WTC11 (cell line): ENCODE results near the gene GPR50. TPM values are rescaled to one million over a fixed set of nuclear protein-coding genes. Genes with fewer than 3 reads are reported as not detected.

Experiments
- ATAC-seq: fragments of 200-7000 bp; cut with Tn5 transposase; 2 replicates; pipeline ENCODE4 v1.10.0; 2021; ENCODE audit warnings: mild to moderate bottlenecking, moderate library complexity
- CTCF ChIA-PET: fragments of 300-600 bp; sonication (Branson Sonifier 250); formaldehyde crosslinking; loops from one replicate; lab custom pipeline; 2021; ENCODE audit warnings: antibody characterized with exemption; lab: Charles Lee
- POLR2A ChIA-PET: fragments of 350-600 bp; sonication (Branson Sonifier 250); formaldehyde crosslinking; loops from one replicate; lab custom pipeline; 2021; ENCODE audit warnings: antibody characterized with exemption; lab: Charles Lee
- DNase-seq: peaks from one replicate; pipeline ENCODE4 v3.0.0; 2021; ENCODE audit warnings: low spot score
- H3K27ac Mint-ChIP-seq: 2 replicates; pipeline ENCODE4 v1.8.0; 2021; ENCODE audit warnings: mixed read lengths
- H3K27me3 Mint-ChIP-seq: 2 replicates; pipeline ENCODE4 v1.8.0; 2021; ENCODE audit warnings: low read depth, mild to moderate bottlenecking, moderate library complexity, mixed read lengths
- H3K36me3 Mint-ChIP-seq: 2 replicates; pipeline ENCODE4 v1.8.0; 2021; ENCODE audit warnings: mixed read lengths
- H3K4me1 Mint-ChIP-seq: 2 replicates; pipeline ENCODE4 v1.8.0; 2022; ENCODE audit warnings: mixed read lengths
- H3K4me3 Mint-ChIP-seq: 2 replicates; pipeline ENCODE4 v1.8.0; 2021; ENCODE audit warnings: mild to moderate bottlenecking, moderate library complexity, mixed read lengths
- H3K9me3 Mint-ChIP-seq: 2 replicates; pipeline ENCODE4 v1.8.0; 2021; ENCODE audit warnings: mixed read lengths
- ATF1 ChIP-seq: sonication (generic); formaldehyde crosslinking; IDR thresholded peaks from 2 replicates; pipeline ENCODE4 v1.8.1; 2023; ENCODE audit warnings: mild to moderate bottlenecking, moderate library complexity, missing genetic modification reagents
- CREB1 ChIP-seq: sonication (generic); formaldehyde crosslinking; IDR thresholded peaks from 2 replicates; pipeline ENCODE4 v1.8.0; 2023; ENCODE audit warnings: mild to moderate bottlenecking, missing genetic modification reagents
- FOXK1 ChIP-seq: sonication (generic); formaldehyde crosslinking; IDR thresholded peaks from 2 replicates; pipeline ENCODE4 v1.8.0; 2022; ENCODE audit warnings: mild to moderate bottlenecking, moderate library complexity, missing genetic modification reagents
- KAT7 ChIP-seq: sonication (generic); formaldehyde crosslinking; IDR thresholded peaks from 2 replicates; pipeline ENCODE4 v1.8.1; 2023; ENCODE audit warnings: missing genetic modification reagents, mild to moderate bottlenecking, borderline replicate concordance
- MXD4 ChIP-seq: fragments of 250-450 bp; sonication (Bioruptor Pico); IDR thresholded peaks from 2 replicates; pipeline ENCODE4 v1.8.0; 2021; ENCODE audit warnings: mild to moderate bottlenecking, moderate library complexity, borderline replicate concordance
- OVOL2 ChIP-seq: fragments of 250-450 bp; sonication (Bioruptor Pico); IDR thresholded peaks from 2 replicates; pipeline ENCODE4 v1.9.0; 2021; ENCODE audit warnings: mild to moderate bottlenecking, borderline replicate concordance
- RORB ChIP-seq: fragments of 250-450 bp; sonication (Bioruptor Pico); IDR thresholded peaks from 2 replicates; pipeline ENCODE4 v1.9.0; 2021; ENCODE audit warnings: mild to moderate bottlenecking
- SMAD4 ChIP-seq: sonication (generic); formaldehyde crosslinking; IDR thresholded peaks from 2 replicates; pipeline ENCODE4 v1.8.0; 2022; ENCODE audit warnings: mild to moderate bottlenecking, missing genetic modification reagents
- SOX15 ChIP-seq: fragments of 250-450 bp; sonication (Bioruptor Pico); IDR thresholded peaks from 2 replicates; pipeline ENCODE4 v1.9.0; 2021; ENCODE audit warnings: mild to moderate bottlenecking
- TEAD1 ChIP-seq: sonication (generic); formaldehyde crosslinking; IDR thresholded peaks from 2 replicates; pipeline ENCODE4 v1.8.0; 2022; ENCODE audit warnings: mild to moderate bottlenecking, missing genetic modification reagents
- ZNF232 ChIP-seq: sonication (generic); formaldehyde crosslinking; IDR thresholded peaks from 2 replicates; pipeline ENCODE4 v1.8.0; 2022; ENCODE audit warnings: mild to moderate bottlenecking, missing genetic modification reagents
- ZNF263 ChIP-seq: sonication (generic); formaldehyde crosslinking; IDR thresholded peaks from 2 replicates; pipeline ENCODE4 v1.8.1; 2022; ENCODE audit warnings: low read depth, mild to moderate bottlenecking, moderate library complexity, missing genetic modification reagents
- ZNF416 ChIP-seq: fragments of 250-450 bp; sonication (Bioruptor Pico); IDR thresholded peaks from 2 replicates; pipeline ENCODE4 v1.9.0; 2021; ENCODE audit warnings: mild to moderate bottlenecking, inconsistent platforms
- total RNA-seq: library from RNA; stranded (reverse); gene quantifications from 3 replicates; pipeline ENCODE4 v1.2.3, GENCODE V29; 2021
- TF ChIP-seq, protein P1 (sequence below): sonication (generic); formaldehyde crosslinking; IDR thresholded peaks from 2 replicates; pipeline ENCODE4 v1.8.1; 2023; ENCODE audit warnings: mild to moderate bottlenecking, missing genetic modification reagents, moderate library complexity
- TF ChIP-seq, protein P2 (sequence below): sonication (generic); formaldehyde crosslinking; IDR thresholded peaks from 2 replicates; pipeline ENCODE4 v1.8.0; 2022; ENCODE audit warnings: mild to moderate bottlenecking, missing genetic modification reagents
- TF ChIP-seq, protein P3 (sequence below): sonication (generic); formaldehyde crosslinking; IDR thresholded peaks from 2 replicates; pipeline ENCODE4 v1.8.1; 2022; ENCODE audit warnings: missing genetic modification reagents, borderline replicate concordance
- TF ChIP-seq, protein P4 (sequence below): fragments of 250-450 bp; sonication (Bioruptor Pico); conservative IDR thresholded peaks from 2 replicates; pipeline ENCODE4 v1.9.0; 2021; ENCODE audit warnings: mild to moderate bottlenecking
- TF ChIP-seq, protein P5 (sequence below): sonication (generic); formaldehyde crosslinking; conservative IDR thresholded peaks from 2 replicates; pipeline ENCODE4 v1.8.1; 2022; ENCODE audit warnings: mild to moderate bottlenecking, missing genetic modification reagents
- TF ChIP-seq, protein P6 (sequence below): sonication (generic); formaldehyde crosslinking; IDR thresholded peaks from 2 replicates; pipeline ENCODE4 v1.8.0; 2023; ENCODE audit warnings: mild to moderate bottlenecking, missing genetic modification reagents
- TF ChIP-seq, protein P7 (sequence below): fragments of 200-600 bp; IDR thresholded peaks from 2 replicates; pipeline ENCODE4 v1.8.0; 2022; ENCODE audit warnings: antibody characterized with exemption
- TF ChIP-seq, protein P8 (sequence below): sonication (generic); formaldehyde crosslinking; IDR thresholded peaks from 2 replicates; pipeline ENCODE4 v1.8.1; 2022; ENCODE audit warnings: low read depth, missing genetic modification reagents, borderline replicate concordance
- TF ChIP-seq, protein P9 (sequence below): fragments of 250-450 bp; sonication (Bioruptor Pico); IDR thresholded peaks from 2 replicates; pipeline ENCODE4 v1.9.0; 2021; ENCODE audit warnings: moderate library complexity, mild to moderate bottlenecking, inconsistent platforms, borderline replicate concordance

GPR50 gene
- total RNA-seq, 1 experiment from 2014 or later, result 12.0 TPM

DNA sequence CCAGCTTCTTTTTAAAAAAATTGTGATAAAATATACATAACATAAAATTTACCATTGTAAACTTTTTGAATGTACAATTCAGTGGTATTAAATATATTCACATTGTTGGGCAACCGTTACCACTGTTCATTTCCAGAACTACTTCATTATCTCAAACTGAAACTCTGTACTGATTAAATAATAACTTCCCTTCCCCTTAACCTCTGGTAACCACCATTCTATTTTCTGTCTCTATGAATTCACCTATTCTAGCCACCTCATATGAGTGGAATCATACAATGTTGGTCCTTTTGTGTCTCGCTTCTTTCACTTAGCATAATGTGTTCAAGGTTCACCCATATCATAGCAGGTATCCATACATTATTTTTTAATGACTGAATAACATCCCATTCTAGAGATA is 8.3 kb downstream of the GPR50 start (continued):
- TF ChIP-seq SOX15 (CRISPR knock-in tag) (no peak), RORB (CRISPR knock-in tag) (no peak), KAT7 (no peak), TEAD1 (CRISPR knock-in tag) (no peak), ZNF416 (CRISPR knock-in tag) (no peak), MXD4 (CRISPR knock-in tag) (no peak)
- TF ChIP-seq, protein P1, sequence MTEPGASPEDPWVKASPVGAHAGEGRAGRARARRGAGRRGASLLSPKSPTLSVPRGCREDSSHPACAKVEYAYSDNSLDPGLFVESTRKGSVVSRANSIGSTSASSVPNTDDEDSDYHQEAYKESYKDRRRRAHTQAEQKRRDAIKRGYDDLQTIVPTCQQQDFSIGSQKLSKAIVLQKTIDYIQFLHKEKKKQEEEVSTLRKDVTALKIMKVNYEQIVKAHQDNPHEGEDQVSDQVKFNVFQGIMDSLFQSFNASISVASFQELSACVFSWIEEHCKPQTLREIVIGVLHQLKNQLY (CRISPR knock-in tag), result no peak
- TF ChIP-seq, protein P2, sequence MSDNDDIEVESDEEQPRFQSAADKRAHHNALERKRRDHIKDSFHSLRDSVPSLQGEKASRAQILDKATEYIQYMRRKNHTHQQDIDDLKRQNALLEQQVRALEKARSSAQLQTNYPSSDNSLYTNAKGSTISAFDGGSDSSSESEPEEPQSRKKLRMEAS (CRISPR knock-in tag), result no peak

DNA sequence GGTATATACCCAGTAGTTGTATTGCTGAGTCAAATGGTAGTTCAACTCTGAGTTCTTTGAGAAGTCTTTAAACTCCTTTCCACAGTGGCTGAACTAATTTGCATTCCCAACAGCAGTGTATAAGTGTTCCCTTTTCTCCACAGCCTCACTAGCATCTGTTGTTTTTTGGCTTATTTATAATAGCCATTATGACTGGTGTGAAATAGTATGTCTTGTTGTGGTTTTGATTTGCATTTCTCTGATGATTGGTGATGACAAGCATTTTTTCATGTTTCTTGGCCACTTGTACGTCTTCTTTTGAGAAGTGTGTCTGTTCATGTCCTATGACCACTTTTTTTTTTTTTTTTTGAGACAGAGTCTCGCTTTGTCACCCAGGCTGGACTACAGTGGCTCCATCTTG is 30.5 kb downstream of the GPR50 start:
- ATAC-seq (no peak), DNase-seq (no peak)
- Mint-ChIP-seq H3K9me3 (peaks cover 10% of the 10 kb centered on the region; the same call in 1 of the 2 replicates), H3K4me3 (no peak overlapping the region), H3K27me3 (no peaks in the 10 kb centered on the region; the same call in 1 of the 2 replicates), H3K27ac (no peak overlapping the region), H3K4me1 (no peaks in the 10 kb centered on the region), H3K36me3 (no peaks in the 10 kb centered on the region)
- ChIA-PET CTCF (no interaction called here), POLR2A (no interaction called here)
- TF ChIP-seq, protein P3, sequence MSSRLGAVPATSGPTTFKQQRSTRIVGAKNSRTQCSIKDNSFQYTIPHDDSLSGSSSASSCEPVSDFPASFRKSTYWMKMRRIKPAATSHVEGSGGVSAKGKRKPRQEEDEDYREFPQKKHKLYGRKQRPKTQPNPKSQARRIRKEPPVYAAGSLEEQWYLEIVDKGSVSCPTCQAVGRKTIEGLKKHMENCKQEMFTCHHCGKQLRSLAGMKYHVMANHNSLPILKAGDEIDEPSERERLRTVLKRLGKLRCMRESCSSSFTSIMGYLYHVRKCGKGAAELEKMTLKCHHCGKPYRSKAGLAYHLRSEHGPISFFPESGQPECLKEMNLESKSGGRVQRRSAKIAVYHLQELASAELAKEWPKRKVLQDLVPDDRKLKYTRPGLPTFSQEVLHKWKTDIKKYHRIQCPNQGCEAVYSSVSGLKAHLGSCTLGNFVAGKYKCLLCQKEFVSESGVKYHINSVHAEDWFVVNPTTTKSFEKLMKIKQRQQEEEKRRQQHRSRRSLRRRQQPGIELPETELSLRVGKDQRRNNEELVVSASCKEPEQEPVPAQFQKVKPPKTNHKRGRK (CRISPR knock-in tag), result no peak
- TF ChIP-seq OVOL2 (no peak), ZNF232 (no peak), ZNF263 (CRISPR knock-in tag) (no peak), SMAD4 (CRISPR knock-in tag) (no peak), FOXK1 (CRISPR knock-in tag) (no peak), ATF1 (no peak), CREB1 (CRISPR knock-in tag) (no peak), TEAD1 (CRISPR knock-in tag) (no peak)
- TF ChIP-seq, protein P4, sequence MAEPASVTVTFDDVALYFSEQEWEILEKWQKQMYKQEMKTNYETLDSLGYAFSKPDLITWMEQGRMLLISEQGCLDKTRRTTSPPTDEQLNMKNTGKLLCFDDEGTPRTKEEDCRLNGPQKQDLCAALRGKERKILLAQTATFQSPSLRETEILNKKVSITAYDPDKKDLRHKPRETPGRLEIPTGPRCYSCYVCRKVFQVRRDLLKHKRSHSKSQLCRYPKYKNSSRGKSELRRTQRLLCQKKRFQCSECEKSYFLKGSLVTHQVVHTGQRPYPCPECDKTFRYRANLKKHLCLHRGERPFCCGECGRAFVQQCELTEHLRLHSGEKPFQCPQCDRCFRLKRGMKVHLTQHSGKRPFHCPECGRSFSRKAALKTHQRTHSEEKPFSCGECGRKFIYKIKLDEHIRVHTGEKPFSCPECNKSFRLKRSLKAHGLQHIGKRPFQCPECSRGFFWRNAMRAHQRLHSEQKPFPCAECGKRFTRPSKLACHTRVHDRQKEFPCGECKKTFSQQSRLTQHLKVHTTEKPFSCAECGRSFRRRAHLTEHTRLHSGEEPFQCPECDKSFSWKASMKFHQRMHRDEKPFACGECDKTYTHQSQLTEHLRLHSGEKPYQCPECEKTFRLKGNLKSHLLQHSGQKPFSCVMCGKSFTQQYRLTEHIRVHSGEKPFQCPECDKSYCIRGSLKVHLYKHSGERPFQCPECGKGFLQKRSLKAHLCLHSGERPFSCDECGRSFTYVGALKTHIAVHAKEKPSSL, result no peak
- TF ChIP-seq, protein P5, sequence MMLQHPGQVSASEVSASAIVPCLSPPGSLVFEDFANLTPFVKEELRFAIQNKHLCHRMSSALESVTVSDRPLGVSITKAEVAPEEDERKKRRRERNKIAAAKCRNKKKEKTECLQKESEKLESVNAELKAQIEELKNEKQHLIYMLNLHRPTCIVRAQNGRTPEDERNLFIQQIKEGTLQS (CRISPR knock-in tag), result no peak
- TF ChIP-seq, protein P6, sequence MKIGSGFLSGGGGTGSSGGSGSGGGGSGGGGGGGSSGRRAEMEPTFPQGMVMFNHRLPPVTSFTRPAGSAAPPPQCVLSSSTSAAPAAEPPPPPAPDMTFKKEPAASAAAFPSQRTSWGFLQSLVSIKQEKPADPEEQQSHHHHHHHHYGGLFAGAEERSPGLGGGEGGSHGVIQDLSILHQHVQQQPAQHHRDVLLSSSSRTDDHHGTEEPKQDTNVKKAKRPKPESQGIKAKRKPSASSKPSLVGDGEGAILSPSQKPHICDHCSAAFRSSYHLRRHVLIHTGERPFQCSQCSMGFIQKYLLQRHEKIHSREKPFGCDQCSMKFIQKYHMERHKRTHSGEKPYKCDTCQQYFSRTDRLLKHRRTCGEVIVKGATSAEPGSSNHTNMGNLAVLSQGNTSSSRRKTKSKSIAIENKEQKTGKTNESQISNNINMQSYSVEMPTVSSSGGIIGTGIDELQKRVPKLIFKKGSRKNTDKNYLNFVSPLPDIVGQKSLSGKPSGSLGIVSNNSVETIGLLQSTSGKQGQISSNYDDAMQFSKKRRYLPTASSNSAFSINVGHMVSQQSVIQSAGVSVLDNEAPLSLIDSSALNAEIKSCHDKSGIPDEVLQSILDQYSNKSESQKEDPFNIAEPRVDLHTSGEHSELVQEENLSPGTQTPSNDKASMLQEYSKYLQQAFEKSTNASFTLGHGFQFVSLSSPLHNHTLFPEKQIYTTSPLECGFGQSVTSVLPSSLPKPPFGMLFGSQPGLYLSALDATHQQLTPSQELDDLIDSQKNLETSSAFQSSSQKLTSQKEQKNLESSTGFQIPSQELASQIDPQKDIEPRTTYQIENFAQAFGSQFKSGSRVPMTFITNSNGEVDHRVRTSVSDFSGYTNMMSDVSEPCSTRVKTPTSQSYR (CRISPR knock-in tag), result no peak
- TF ChIP-seq, protein P7, sequence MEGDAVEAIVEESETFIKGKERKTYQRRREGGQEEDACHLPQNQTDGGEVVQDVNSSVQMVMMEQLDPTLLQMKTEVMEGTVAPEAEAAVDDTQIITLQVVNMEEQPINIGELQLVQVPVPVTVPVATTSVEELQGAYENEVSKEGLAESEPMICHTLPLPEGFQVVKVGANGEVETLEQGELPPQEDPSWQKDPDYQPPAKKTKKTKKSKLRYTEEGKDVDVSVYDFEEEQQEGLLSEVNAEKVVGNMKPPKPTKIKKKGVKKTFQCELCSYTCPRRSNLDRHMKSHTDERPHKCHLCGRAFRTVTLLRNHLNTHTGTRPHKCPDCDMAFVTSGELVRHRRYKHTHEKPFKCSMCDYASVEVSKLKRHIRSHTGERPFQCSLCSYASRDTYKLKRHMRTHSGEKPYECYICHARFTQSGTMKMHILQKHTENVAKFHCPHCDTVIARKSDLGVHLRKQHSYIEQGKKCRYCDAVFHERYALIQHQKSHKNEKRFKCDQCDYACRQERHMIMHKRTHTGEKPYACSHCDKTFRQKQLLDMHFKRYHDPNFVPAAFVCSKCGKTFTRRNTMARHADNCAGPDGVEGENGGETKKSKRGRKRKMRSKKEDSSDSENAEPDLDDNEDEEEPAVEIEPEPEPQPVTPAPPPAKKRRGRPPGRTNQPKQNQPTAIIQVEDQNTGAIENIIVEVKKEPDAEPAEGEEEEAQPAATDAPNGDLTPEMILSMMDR, result no peak
- TF ChIP-seq, protein P8, sequence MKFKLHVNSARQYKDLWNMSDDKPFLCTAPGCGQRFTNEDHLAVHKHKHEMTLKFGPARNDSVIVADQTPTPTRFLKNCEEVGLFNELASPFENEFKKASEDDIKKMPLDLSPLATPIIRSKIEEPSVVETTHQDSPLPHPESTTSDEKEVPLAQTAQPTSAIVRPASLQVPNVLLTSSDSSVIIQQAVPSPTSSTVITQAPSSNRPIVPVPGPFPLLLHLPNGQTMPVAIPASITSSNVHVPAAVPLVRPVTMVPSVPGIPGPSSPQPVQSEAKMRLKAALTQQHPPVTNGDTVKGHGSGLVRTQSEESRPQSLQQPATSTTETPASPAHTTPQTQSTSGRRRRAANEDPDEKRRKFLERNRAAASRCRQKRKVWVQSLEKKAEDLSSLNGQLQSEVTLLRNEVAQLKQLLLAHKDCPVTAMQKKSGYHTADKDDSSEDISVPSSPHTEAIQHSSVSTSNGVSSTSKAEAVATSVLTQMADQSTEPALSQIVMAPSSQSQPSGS (CRISPR knock-in tag), result no peak
- TF ChIP-seq, protein P9, sequence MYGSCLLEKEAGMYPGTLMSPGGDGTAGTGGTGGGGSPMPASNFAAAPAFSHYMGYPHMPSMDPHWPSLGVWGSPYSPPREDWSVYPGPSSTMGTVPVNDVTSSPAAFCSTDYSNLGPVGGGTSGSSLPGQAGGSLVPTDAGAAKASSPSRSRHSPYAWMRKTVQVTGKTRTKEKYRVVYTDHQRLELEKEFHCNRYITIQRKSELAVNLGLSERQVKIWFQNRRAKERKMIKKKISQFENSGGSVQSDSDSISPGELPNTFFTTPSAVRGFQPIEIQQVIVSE, result no peak
